OCI-LY3 (cell line): ENCODE results near the gene PCSK6.

Experiments used
- H2AFZ ChIP-seq: fragments of 200-600, 300-600 bp; shearing (Covaris generic); 2 replicates; pipeline ENCODE4 v1.6.0; 2014; ENCODE audit warnings: antibody characterized with exemption, low read depth, low read length
- H3K27ac ChIP-seq: fragments of 200-600, 300-600 bp; sonication (generic); 2 replicates; pipeline ENCODE4 v1.5.1; 2014; ENCODE audit warnings: mild to moderate bottlenecking, low read length, moderate library complexity, mixed read lengths
- H3K27me3 ChIP-seq: fragments of 200-600, 300-600 bp; sonication (generic); 2 replicates; pipeline ENCODE4 v1.6.1; 2014; ENCODE audit warnings: low read depth, low read length, mixed read lengths
- H3K36me3 ChIP-seq: fragments of 200-600, 300-600 bp; sonication (generic); replicated peaks from 2 replicates; pipeline ENCODE3; 2014; ENCODE audit warnings: low read depth, low read length, mixed read lengths
- H3K4me1 ChIP-seq: fragments of 300-600, 200-600 bp; sonication (generic); 2 replicates; pipeline ENCODE4 v1.6.1; 2014; ENCODE audit warnings: low read length, mixed read lengths
- H3K4me2 ChIP-seq: fragments of 200-600, 300-600 bp; sonication (generic); 2 replicates; pipeline ENCODE4 v1.6.1; 2014; ENCODE audit warnings: low read length, mixed read lengths
- H3K4me3 ChIP-seq: fragments of 300-600, 200-600 bp; sonication (generic); 2 replicates; pipeline ENCODE4 v1.5.1; 2014; ENCODE audit warnings: antibody characterized with exemption, mild to moderate bottlenecking, low read length, moderate library complexity
- H3K79me2 ChIP-seq: fragments of 300-600, 200-600 bp; shearing (Covaris generic); 2 replicates; pipeline ENCODE4 v1.6.1; 2014; ENCODE audit warnings: mild to moderate bottlenecking, low read length, mixed read lengths
- H3K9ac ChIP-seq: fragments of 300-600, 200-600 bp; shearing (Covaris generic); 2 replicates; pipeline ENCODE4 v1.6.0; 2014; ENCODE audit warnings: mild to moderate bottlenecking, low read length, moderate library complexity
- H3K9me3 ChIP-seq: fragments of 200-600, 300-600 bp; shearing (Covaris generic); 2 replicates; pipeline ENCODE4 v1.6.1; 2014; ENCODE audit warnings: low read length, mixed read lengths; ENCODE audit not compliant: insufficient read depth
- H4K20me1 ChIP-seq: fragments of 200-600, 300-600 bp; sonication (generic); 2 replicates; pipeline ENCODE4 v1.6.1; 2016; ENCODE audit warnings: low read length, mixed read lengths; ENCODE audit not compliant: insufficient read depth
- CTCF ChIP-seq: fragments of 200-600, 300-600 bp; sonication (generic); IDR thresholded peaks from 2 replicates; pipeline ENCODE4 v1.5.1; 2014; ENCODE audit warnings: antibody characterized with exemption, low read length, low read depth
- EZH2phosphoT487 ChIP-seq: fragments of 200-600 bp; shearing (Covaris generic); IDR thresholded peaks from 2 replicates; pipeline ENCODE4 v1.6.1; 2018; ENCODE audit warnings: antibody characterized with exemption, mixed run types, low read depth

Gene PCSK6

GRCh38 chr15:101398247-101398646 lies 91.3 kb downstream of the PCSK6 start:
- Histone ChIP-seq H3K27ac (no peak overlapping the region), H3K4me1 (no peaks in the 10 kb centered on the region), H3K27me3 (peaks cover 42% of the 10 kb centered on the region), H3K4me2 (no peak overlapping the region), H3K36me3 (no peaks in the 10 kb centered on the region), H2AFZ (no peak overlapping the region), H3K4me3 (no peak overlapping the region), H3K9me3 (no peaks in the 10 kb centered on the region), H4K20me1 (no peaks in the 10 kb centered on the region), H3K79me2 (no peaks in the 10 kb centered on the region), H3K9ac (no peak overlapping the region)
- no peak for TF ChIP-seq EZH2phosphoT487
- TF ChIP-seq CTCF: no peak

- no peak for TF ChIP-seq EZH2phosphoT487
- TF ChIP-seq CTCF: no peak
- no peak overlapping the region for H2AFZ ChIP-seq
- H3K4me3 ChIP-seq: no peak overlapping the region
- no peaks in the 10 kb centered on the region for H3K36me3 ChIP-seq
- no peak overlapping the region for H3K9ac ChIP-seq
- H3K27ac ChIP-seq: no peak overlapping the region
- no peak overlapping the region for H3K4me2 ChIP-seq
- no peaks in the 10 kb centered on the region for H3K4me1 ChIP-seq
- H4K20me1 ChIP-seq: no peaks in the 10 kb centered on the region
- no peaks in the 10 kb centered on the region for H3K9me3 ChIP-seq
- H3K79me2 ChIP-seq: no peaks in the 10 kb centered on the region
- peaks cover 49% of the 10 kb centered on the region for H3K27me3 ChIP-seq
Measured at GRCh38 chr15:101397521-101398003, 91.9 kb downstream of the PCSK6 start.

GRCh38 chr15:101396484-101397261 lies 92.8 kb downstream of the PCSK6 start:
- Histone ChIP-seq H3K9ac (no peak overlapping the region), H3K79me2 (no peaks in the 10 kb centered on the region)
- TF ChIP-seq CTCF: no peak
- no peak for TF ChIP-seq EZH2phosphoT487

GRCh38 chr15:101394654-101395053 lies 94.9 kb downstream of the PCSK6 start:
- Histone ChIP-seq H2AFZ (no peak overlapping the region), H4K20me1 (no peaks in the 10 kb centered on the region), H3K4me3 (no peak overlapping the region), H3K4me2 (no peak overlapping the region), H3K9me3 (no peaks in the 10 kb centered on the region), H3K27me3 (peaks cover 45% of the 10 kb centered on the region), H3K9ac (no peak overlapping the region), H3K79me2 (no peaks in the 10 kb centered on the region), H3K27ac (no peak overlapping the region), H3K36me3 (no peaks in the 10 kb centered on the region), H3K4me1 (peaks cover 6% of the 10 kb centered on the region; the same call in 1 of the 2 replicates)
- TF ChIP-seq EZH2phosphoT487 (no peak), CTCF (no peak)

More at GRCh38 chr15:101396484-101397261, 92.8 kb downstream of the PCSK6 start:
- Histone ChIP-seq H3K36me3 (no peaks in the 10 kb centered on the region), H3K4me1 (peaks cover 6% of the 10 kb centered on the region; the same call in 1 of the 2 replicates), H2AFZ (no peak overlapping the region), H4K20me1 (no peaks in the 10 kb centered on the region), H3K9me3 (no peaks in the 10 kb centered on the region), H3K27me3 (peaks cover 56% of the 10 kb centered on the region), H3K27ac (no peak overlapping the region), H3K4me3 (no peak overlapping the region), H3K4me2 (no peak overlapping the region)
